ENCODE measurements around the gene KDM1A. TPM values are rescaled to one million over a fixed set of nuclear protein-coding genes. Genes with fewer than 3 reads are reported as not detected.
A peak's percentile ranks its signal among the peaks of the same experiment; 100 is the strongest.

The KDM1A gene
- total and polyA plus RNA-seq, 4 donors = 16.4 to 73.0 (median 33.8) TPM

DNA sequence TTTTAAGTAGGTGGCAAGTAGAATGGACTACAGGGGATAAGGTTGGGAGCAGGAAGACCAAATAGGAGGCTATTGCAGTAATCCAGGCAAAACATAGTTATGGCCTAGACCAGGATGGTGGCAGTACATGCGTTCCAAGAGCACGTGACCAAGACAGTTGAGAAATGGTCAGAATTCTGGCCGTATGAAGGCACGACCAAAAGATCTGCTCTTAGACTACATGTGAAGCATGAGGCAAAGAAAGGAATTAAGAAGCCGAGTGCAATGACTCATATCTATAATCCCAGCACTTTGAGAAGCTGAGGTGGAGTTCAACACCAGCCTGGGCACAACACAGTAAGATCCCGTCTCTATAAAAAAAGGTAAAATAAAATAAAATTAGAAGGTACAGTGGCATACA, 78.0 kb downstream of the KDM1A start:
- ATAC-seq (ENCODE audit: insufficient read depth, low FRiP score) (no peak), DNase-seq (no peak)
- Histone ChIP-seq H3K9me3 (ENCODE audit: control insufficient read depth in 4 of 4, insufficient read depth in 3 of 4, low read length in 3 of 4) (no peaks in the 10 kb centered on the region), H3K4me1 (ENCODE audit: control insufficient read depth in 5 of 5, insufficient read depth in 5 of 5, low read length in 5 of 5) (peaks cover 0 to 26% (median 4%) of the 10 kb centered on the region in 5 donors), H3K4me3 (no peak overlapping the region), H3K27me3 (ENCODE audit: control insufficient read depth in 3 of 3, insufficient read depth in 3 of 3, low read length in 2 of 3) (no peaks in the 10 kb centered on the region), H3K27ac (ENCODE audit: low read depth in 1 of 2, low read length in 1 of 2) (no peak overlapping the region), H3K9ac (ENCODE audit: insufficient read depth in 1 of 2, low read length in 2 of 2) (no peak overlapping the region), H3K36me3 (ENCODE audit: control insufficient read depth in 4 of 4, insufficient read depth in 4 of 4, low read length in 4 of 4) (peaks cover 3 to 15% (median 8%) of the 10 kb centered on the region in 4 donors)
- WGBS, 2 donors = 94 to 96% methylated on average over 6 of the region's 6 CpGs
- TF ChIP-seq, protein P1, sequence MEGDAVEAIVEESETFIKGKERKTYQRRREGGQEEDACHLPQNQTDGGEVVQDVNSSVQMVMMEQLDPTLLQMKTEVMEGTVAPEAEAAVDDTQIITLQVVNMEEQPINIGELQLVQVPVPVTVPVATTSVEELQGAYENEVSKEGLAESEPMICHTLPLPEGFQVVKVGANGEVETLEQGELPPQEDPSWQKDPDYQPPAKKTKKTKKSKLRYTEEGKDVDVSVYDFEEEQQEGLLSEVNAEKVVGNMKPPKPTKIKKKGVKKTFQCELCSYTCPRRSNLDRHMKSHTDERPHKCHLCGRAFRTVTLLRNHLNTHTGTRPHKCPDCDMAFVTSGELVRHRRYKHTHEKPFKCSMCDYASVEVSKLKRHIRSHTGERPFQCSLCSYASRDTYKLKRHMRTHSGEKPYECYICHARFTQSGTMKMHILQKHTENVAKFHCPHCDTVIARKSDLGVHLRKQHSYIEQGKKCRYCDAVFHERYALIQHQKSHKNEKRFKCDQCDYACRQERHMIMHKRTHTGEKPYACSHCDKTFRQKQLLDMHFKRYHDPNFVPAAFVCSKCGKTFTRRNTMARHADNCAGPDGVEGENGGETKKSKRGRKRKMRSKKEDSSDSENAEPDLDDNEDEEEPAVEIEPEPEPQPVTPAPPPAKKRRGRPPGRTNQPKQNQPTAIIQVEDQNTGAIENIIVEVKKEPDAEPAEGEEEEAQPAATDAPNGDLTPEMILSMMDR (IDR thresholded peaks at IDR 0.05; ENCODE audit: control extremely low read depth, extremely low read depth) = no peak

DNA sequence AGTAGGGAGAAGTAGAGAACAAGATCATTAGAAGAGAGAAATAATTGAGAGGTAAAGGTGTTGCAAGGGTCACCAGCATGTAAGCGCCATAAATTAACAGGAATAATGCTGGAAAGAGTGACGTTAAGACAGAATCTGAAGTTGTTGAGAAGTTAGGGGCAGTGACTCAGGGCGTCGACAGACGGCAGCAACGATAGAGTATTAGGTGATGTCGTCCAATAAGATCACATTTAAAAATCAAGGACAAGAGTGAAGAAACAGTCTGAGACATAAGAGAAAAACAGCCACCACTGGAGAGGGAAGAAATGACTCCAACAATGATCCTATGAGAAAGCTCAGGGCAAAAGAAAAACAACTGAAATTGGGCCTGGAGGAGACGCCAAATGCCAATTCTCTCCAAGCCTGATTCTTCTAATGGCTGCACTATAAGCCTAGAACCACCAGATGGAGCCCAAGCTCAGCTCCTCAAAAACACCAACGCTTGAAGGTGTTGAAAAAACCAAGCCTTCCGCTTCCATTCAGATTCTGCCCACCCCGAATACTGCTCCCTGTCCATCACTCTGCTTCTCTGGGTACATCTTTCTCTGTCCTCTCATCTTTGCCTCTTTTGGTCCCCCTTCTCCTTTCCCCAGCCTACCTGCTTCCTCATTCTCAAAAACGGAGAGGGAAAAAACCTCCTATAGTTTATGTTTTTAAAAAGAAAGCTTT, 79.3 kb downstream of the KDM1A start:
- Histone ChIP-seq H3K4me3 (no peak overlapping the region), H3K4me1 (ENCODE audit: control insufficient read depth in 5 of 5, insufficient read depth in 5 of 5, low read length in 5 of 5) (peaks cover 0 to 35% (median 6%) of the 10 kb centered on the region in 5 donors), H3K27me3 (ENCODE audit: control insufficient read depth in 3 of 3, insufficient read depth in 3 of 3, low read length in 2 of 3) (no peaks in the 10 kb centered on the region), H3K9ac (ENCODE audit: insufficient read depth in 1 of 2, low read length in 2 of 2) (no peak overlapping the region), H3K9me3 (ENCODE audit: control insufficient read depth in 4 of 4, insufficient read depth in 3 of 4, low read length in 3 of 4) (no peaks in the 10 kb centered on the region), H3K27ac (ENCODE audit: low read depth in 1 of 2, low read length in 1 of 2) (no peak overlapping the region), H3K36me3 (ENCODE audit: control insufficient read depth in 4 of 4, insufficient read depth in 4 of 4, low read length in 4 of 4) (peaks cover 0 to 6% (median 2%) of the 10 kb centered on the region in 4 donors)
- DNase-seq (peak; percentile 71 to 88 (median 87)), ATAC-seq (ENCODE audit: insufficient read depth, low FRiP score) (peak; percentile 74)
- TF ChIP-seq, protein P1 (IDR thresholded peaks at IDR 0.05; ENCODE audit: control extremely low read depth, extremely low read depth) = peak; percentile 98
- 47 to 57% methylated on average over 12 of the region's 12 CpGs for WGBS, 2 donors

DNA sequence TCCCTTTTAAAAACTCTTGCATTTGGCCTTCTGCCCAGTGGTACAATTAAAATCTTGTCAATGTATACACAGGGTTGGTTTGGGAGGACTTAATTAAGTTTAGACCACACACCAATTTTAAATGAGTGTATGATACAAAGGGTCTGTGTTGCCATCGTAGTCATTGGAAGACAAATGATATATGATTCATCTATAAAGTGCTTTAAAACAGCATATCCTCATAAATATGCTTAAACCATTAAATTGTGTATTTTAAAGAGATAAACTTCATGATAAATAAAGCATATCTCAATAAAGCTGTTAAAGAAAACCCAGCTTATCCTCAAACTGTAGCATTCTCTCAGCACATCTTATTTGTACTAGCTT, 79.9 kb downstream of the KDM1A start:
- TF ChIP-seq, protein P1 (IDR thresholded peaks at IDR 0.05; ENCODE audit: control extremely low read depth, extremely low read depth) = no peak
- no peak overlapping the region for H3K9ac ChIP-seq (ENCODE audit: insufficient read depth in 1 of 2, low read length in 2 of 2)
- no peak overlapping the region for H3K27ac ChIP-seq (ENCODE audit: low read depth in 1 of 2, low read length in 1 of 2)

More for the DNA sequence above, 79.9 kb downstream of the KDM1A start:
- no peaks in the 10 kb centered on the region for H3K9me3 ChIP-seq (ENCODE audit: control insufficient read depth in 4 of 4, insufficient read depth in 3 of 4, low read length in 3 of 4)
- 93 to 97% methylated on average over 1 of the region's 1 CpG for WGBS, 2 donors
- peaks cover 0 to 40% (median 6%) of the 10 kb centered on the region in 5 donors for H3K4me1 ChIP-seq (ENCODE audit: control insufficient read depth in 5 of 5, insufficient read depth in 5 of 5, low read length in 5 of 5)
- ATAC-seq (ENCODE audit: insufficient read depth, low FRiP score) = no peak
- peaks cover 0 to 2% (median under 1%) of the 10 kb centered on the region in 4 donors for H3K36me3 ChIP-seq (ENCODE audit: control insufficient read depth in 4 of 4, insufficient read depth in 4 of 4, low read length in 4 of 4)
- no peaks in the 10 kb centered on the region for H3K27me3 ChIP-seq (ENCODE audit: control insufficient read depth in 3 of 3, insufficient read depth in 3 of 3, low read length in 2 of 3)
- H3K4me3 ChIP-seq = no peak overlapping the region
- no peak for DNase-seq

Data from lung (tissue), 12 donors.